SK-N-SH treated with all-trans-retinoic acid at 6 μM for 48 hours (cell line): ENCODE results near the gene KCNH4.

Source experiments
- ATAC-seq: fragments of 200-7000 bp; cut with Tn5 transposase; 3 replicates; pipeline ENCODE4 v1.9.1; 2020; ENCODE audit warnings: mild to moderate bottlenecking, moderate library complexity
- ARNTL ChIP-seq: fragments of 450-650 bp; formaldehyde crosslinking; IDR thresholded peaks from 2 replicates; pipeline ENCODE4 v1.5.0; 2020; ENCODE audit warnings: low read depth, mild to moderate bottlenecking, moderate library complexity, borderline replicate concordance
- BACH2 ChIP-seq: fragments of 250-450 bp; sonication (Bioruptor Pico); IDR thresholded peaks from 2 replicates; pipeline ENCODE4 v1.9.0; 2021; ENCODE audit warnings: mild to moderate bottlenecking, borderline replicate concordance
- CREB5 ChIP-seq: fragments of 250-450 bp; sonication (Bioruptor Pico); IDR thresholded peaks from 2 replicates; pipeline ENCODE4 v1.5.1; 2020; ENCODE audit warnings: low read depth, mild to moderate bottlenecking, moderate library complexity
- CSDC2 ChIP-seq: fragments of 250-450 bp; sonication (Bioruptor Pico); IDR thresholded peaks from 2 replicates; pipeline ENCODE4 v1.5.0; 2020; ENCODE audit warnings: mild to moderate bottlenecking, moderate library complexity
- ESRRG ChIP-seq: fragments of 250-450 bp; sonication (Bioruptor Pico); IDR thresholded peaks from 2 replicates; pipeline ENCODE4 v1.6.1; 2021; ENCODE audit warnings: mild to moderate bottlenecking
- GLIS3 ChIP-seq: fragments of 250-450 bp; sonication (Bioruptor Pico); IDR thresholded peaks from 2 replicates; pipeline ENCODE4 v1.5.0; 2020; ENCODE audit warnings: mild to moderate bottlenecking, moderate library complexity
- ISL1 ChIP-seq: fragments of 250-450 bp; sonication (Bioruptor Pico); IDR thresholded peaks from 2 replicates; pipeline ENCODE4 v2.1.2; 2022; ENCODE audit warnings: mild to moderate bottlenecking, moderate library complexity
- OSR1 ChIP-seq: fragments of 250-450 bp; sonication (Bioruptor Pico); IDR thresholded peaks from 2 replicates; pipeline ENCODE4 v1.8.0; 2022; ENCODE audit warnings: moderate library complexity, mild to moderate bottlenecking, inconsistent platforms
- POU6F1 ChIP-seq: fragments of 250-450 bp; sonication (Bioruptor Pico); IDR thresholded peaks from 2 replicates; pipeline ENCODE4 v1.8.0; 2021; ENCODE audit warnings: low read depth, mild to moderate bottlenecking, moderate library complexity, borderline replicate concordance
- PPARA ChIP-seq: fragments of 250-450 bp; sonication (Bioruptor Pico); IDR thresholded peaks from 2 replicates; pipeline ENCODE4 v1.5.0; 2020; ENCODE audit warnings: mild to moderate bottlenecking, borderline replicate concordance
- RARB ChIP-seq: fragments of 250-450 bp; sonication (Bioruptor Pico); IDR thresholded peaks from 2 replicates; pipeline ENCODE4 v1.8.0; 2021; ENCODE audit warnings: mild to moderate bottlenecking, moderate library complexity
- SNAI2 ChIP-seq: fragments of 250-450 bp; sonication (Bioruptor Pico); IDR thresholded peaks from 2 replicates; pipeline ENCODE4 v1.5.0; 2020; ENCODE audit warnings: mild to moderate bottlenecking, moderate library complexity
- TCF4 ChIP-seq: fragments of 250-450 bp; sonication (Bioruptor Pico); IDR thresholded peaks from 2 replicates; pipeline ENCODE4 v1.8.0; 2021; ENCODE audit warnings: mild to moderate bottlenecking, moderate library complexity, borderline replicate concordance
- TOX ChIP-seq: fragments of 250-450 bp; sonication (Bioruptor Pico); IDR thresholded peaks from 2 replicates; pipeline ENCODE4 v1.8.0; 2021; ENCODE audit warnings: mild to moderate bottlenecking, moderate library complexity, borderline replicate concordance
- ZC3H10 ChIP-seq: fragments of 250-450 bp; sonication (Bioruptor Pico); IDR thresholded peaks from 2 replicates; pipeline ENCODE4 v1.5.1; 2021; ENCODE audit warnings: mild to moderate bottlenecking, moderate library complexity
- ZFP3 ChIP-seq: fragments of 250-450 bp; sonication (Bioruptor Pico); IDR thresholded peaks from 2 replicates; pipeline ENCODE4 v1.5.0; 2020; ENCODE audit warnings: mild to moderate bottlenecking, moderate library complexity
- ZFP30 ChIP-seq: fragments of 450-650 bp; formaldehyde crosslinking; IDR thresholded peaks from 2 replicates; pipeline ENCODE4 v1.5.0; 2022; ENCODE audit warnings: mild to moderate bottlenecking, moderate library complexity
- ZNF565 ChIP-seq: fragments of 450-650 bp; formaldehyde crosslinking; conservative IDR thresholded peaks from 2 replicates; pipeline ENCODE4 v1.5.0; 2020; ENCODE audit warnings: low read depth, mild to moderate bottlenecking, moderate library complexity
- ZNF70 ChIP-seq: fragments of 450-650 bp; formaldehyde crosslinking; IDR thresholded peaks from 2 replicates; pipeline ENCODE4 v1.5.0; 2020; ENCODE audit warnings: mild to moderate bottlenecking, moderate library complexity
- ZNF8 ChIP-seq: fragments of 450-650 bp; formaldehyde crosslinking; IDR thresholded peaks from 2 replicates; pipeline ENCODE4 v1.5.0; 2020; ENCODE audit warnings: mild to moderate bottlenecking, moderate library complexity
- TF ChIP-seq, protein P1 (sequence below): fragments of 250-450 bp; sonication (Bioruptor Pico); IDR thresholded peaks from 2 replicates; pipeline ENCODE4 v1.8.0; 2020; ENCODE audit warnings: mild to moderate bottlenecking, moderate library complexity, borderline replicate concordance
- TF ChIP-seq, protein P2 (sequence below): fragments of 250-450 bp; sonication (Bioruptor Pico); IDR thresholded peaks from 2 replicates; pipeline ENCODE4 v1.5.0; 2020; ENCODE audit warnings: mild to moderate bottlenecking, moderate library complexity

Gene KCNH4

DNA sequence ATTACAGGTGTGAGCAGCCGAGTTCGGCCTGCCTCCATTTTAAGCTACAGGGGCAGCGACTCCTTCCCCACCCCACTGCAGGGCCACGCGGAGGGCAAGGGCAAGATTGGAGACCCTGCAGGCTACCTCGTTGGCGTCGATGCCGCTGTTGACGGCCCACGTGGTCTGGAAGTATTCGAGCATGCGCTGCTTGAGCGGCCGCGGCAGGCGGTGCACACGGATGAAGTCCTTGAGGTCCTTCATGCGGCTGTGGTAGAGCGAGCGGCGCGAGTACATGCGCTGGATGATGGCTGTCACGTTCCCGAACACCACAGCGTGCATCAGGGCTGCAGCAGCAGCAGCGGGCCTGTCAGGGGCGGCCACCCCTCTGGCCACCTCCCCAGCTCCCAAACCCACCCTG is 11.6 kb downstream of the KCNH4 start (continued):
- TF ChIP-seq CREB5 (CRISPR knock-in tag), result no peak
- TF ChIP-seq ARNTL, result no peak
- TF ChIP-seq TCF4 (CRISPR knock-in tag), result no peak
- no peak for TF ChIP-seq SNAI2 (CRISPR knock-in tag)
- no peak for TF ChIP-seq TOX
- no peak for TF ChIP-seq OSR1 (CRISPR knock-in tag)
- TF ChIP-seq ZNF70 (CRISPR knock-in tag), result no peak
- TF ChIP-seq ZFP30 (CRISPR knock-in tag), result no peak
- TF ChIP-seq CSDC2 (CRISPR knock-in tag), result no peak

GRCh38 chr17:42167807-42168206 is 13.1 kb downstream of the KCNH4 start:
- no peak for ATAC-seq
- TF ChIP-seq TOX (no peak), SNAI2 (CRISPR knock-in tag) (no peak), GLIS3 (CRISPR knock-in tag) (no peak), ZNF70 (CRISPR knock-in tag) (no peak), CSDC2 (CRISPR knock-in tag) (no peak), BACH2 (CRISPR knock-in tag) (no peak), ZNF8 (CRISPR knock-in tag) (no peak), ZFP30 (CRISPR knock-in tag) (no peak), POU6F1 (CRISPR knock-in tag) (no peak), RARB (no peak)
- TF ChIP-seq, protein P1, sequence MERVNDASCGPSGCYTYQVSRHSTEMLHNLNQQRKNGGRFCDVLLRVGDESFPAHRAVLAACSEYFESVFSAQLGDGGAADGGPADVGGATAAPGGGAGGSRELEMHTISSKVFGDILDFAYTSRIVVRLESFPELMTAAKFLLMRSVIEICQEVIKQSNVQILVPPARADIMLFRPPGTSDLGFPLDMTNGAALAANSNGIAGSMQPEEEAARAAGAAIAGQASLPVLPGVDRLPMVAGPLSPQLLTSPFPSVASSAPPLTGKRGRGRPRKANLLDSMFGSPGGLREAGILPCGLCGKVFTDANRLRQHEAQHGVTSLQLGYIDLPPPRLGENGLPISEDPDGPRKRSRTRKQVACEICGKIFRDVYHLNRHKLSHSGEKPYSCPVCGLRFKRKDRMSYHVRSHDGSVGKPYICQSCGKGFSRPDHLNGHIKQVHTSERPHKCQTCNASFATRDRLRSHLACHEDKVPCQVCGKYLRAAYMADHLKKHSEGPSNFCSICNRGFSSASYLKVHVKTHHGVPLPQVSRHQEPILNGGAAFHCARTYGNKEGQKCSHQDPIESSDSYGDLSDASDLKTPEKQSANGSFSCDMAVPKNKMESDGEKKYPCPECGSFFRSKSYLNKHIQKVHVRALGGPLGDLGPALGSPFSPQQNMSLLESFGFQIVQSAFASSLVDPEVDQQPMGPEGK (CRISPR knock-in tag), result no peak

GRCh38 chr17:42166196-42166763 is 14.7 kb downstream of the KCNH4 start:
- ATAC-seq, result no peak

More at GRCh38 chr17:42166196-42166763, 14.7 kb downstream of the KCNH4 start:
- TF ChIP-seq ZNF8 (CRISPR knock-in tag), result no peak
- no peak for TF ChIP-seq ZNF565 (CRISPR knock-in tag)
- TF ChIP-seq CREB5 (CRISPR knock-in tag), result no peak
- TF ChIP-seq ZFP30 (CRISPR knock-in tag), result no peak
- no peak for TF ChIP-seq ISL1
- no peak for TF ChIP-seq SNAI2 (CRISPR knock-in tag)
- no peak for TF ChIP-seq BACH2 (CRISPR knock-in tag)
- TF ChIP-seq OSR1 (CRISPR knock-in tag), result no peak
- TF ChIP-seq TCF4 (CRISPR knock-in tag), result no peak
- no peak for TF ChIP-seq PPARA (CRISPR knock-in tag)
- no peak for TF ChIP-seq ARNTL
- TF ChIP-seq, protein P2, sequence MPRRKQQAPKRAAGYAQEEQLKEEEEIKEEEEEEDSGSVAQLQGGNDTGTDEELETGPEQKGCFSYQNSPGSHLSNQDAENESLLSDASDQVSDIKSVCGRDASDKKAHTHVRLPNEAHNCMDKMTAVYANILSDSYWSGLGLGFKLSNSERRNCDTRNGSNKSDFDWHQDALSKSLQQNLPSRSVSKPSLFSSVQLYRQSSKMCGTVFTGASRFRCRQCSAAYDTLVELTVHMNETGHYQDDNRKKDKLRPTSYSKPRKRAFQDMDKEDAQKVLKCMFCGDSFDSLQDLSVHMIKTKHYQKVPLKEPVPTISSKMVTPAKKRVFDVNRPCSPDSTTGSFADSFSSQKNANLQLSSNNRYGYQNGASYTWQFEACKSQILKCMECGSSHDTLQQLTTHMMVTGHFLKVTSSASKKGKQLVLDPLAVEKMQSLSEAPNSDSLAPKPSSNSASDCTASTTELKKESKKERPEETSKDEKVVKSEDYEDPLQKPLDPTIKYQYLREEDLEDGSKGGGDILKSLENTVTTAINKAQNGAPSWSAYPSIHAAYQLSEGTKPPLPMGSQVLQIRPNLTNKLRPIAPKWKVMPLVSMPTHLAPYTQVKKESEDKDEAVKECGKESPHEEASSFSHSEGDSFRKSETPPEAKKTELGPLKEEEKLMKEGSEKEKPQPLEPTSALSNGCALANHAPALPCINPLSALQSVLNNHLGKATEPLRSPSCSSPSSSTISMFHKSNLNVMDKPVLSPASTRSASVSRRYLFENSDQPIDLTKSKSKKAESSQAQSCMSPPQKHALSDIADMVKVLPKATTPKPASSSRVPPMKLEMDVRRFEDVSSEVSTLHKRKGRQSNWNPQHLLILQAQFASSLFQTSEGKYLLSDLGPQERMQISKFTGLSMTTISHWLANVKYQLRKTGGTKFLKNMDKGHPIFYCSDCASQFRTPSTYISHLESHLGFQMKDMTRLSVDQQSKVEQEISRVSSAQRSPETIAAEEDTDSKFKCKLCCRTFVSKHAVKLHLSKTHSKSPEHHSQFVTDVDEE (CRISPR knock-in tag), result no peak
- no peak for TF ChIP-seq ESRRG (CRISPR knock-in tag)
- TF ChIP-seq POU6F1 (CRISPR knock-in tag), result no peak
- TF ChIP-seq, protein P1 (CRISPR knock-in tag), result no peak
- TF ChIP-seq RARB, result no peak
- TF ChIP-seq ZFP3 (CRISPR knock-in tag), result no peak
- no peak for TF ChIP-seq ZC3H10
- TF ChIP-seq CSDC2 (CRISPR knock-in tag), result no peak
- TF ChIP-seq, all 23 proteins: peak for 0
